ENCODE data around the gene DNAJC17. TPM values are rescaled to one million over a fixed set of nuclear protein-coding genes. Genes with fewer than 3 reads are reported as not detected.

DNAJC17 gene
- total RNA-seq, 1 experiment from 2014 or later, result 34.5 TPM

DNA sequence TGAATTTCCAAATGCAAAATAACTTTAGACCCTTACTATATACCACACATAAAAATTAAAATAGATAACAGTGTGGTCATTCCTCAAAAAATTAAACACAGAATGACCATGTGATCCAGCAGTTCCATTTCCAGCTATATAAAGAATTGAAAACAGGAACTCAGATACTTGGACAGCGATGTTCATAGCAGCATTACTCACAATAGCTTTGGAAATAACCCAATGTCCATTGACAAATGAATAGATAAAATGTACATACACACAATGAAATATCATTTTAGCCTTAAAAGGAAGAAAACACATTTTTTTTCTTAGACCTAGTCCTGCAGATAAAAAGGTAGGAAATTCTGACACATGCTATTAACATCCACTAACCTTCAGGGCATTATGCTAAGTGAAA, 85.6 kb downstream of the DNAJC17 start:
- CTCF ChIA-PET, result no interaction called here

DNA sequence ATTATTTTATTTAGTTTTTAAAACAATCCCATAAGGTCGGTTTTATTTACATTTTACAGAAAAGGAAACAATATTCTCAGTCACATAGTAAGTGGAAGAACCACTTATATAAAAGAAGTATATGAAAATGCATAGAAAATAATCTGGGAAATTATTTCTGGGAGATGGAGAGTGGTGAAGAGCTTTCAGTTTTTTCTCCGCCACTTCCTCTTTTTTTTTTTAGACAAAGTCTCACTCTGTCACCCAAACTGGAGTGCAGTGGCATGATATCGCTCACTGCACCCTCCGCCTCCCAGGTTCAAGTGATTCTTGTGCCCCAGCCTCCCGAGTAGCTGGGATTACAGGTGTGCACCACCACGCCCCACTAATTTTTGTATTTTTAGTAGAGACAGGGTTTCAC, 91.1 kb downstream of the DNAJC17 start:
- BruUV-seq (replicated peaks), result no TSS peak
- ChIA-PET CTCF (no interaction called here), POLR2A (ENCODE audit: low non-redundant PET) (no interaction called here)
- H3K4me1 ChIP-seq (ENCODE audit: insufficient read depth, low read length, poor library complexity, severe bottlenecking), result no peaks in the 10 kb centered on the region
- no peaks in the 10 kb centered on the region for H3K27me3 ChIP-seq (replicated peaks; ENCODE audit: insufficient read depth, low read depth, low read length, poor library complexity)
- H3K36me3 ChIP-seq (ENCODE audit: insufficient read depth, low read length, poor library complexity, severe bottlenecking), result peaks cover 69% of the 10 kb centered on the region
- DNase-seq (ENCODE audit: low spot score), result no peak
- no peak overlapping the region for H3K4me3 ChIP-seq (ENCODE audit: low read depth, low read length, poor library complexity, severe bottlenecking)
- intact Hi-C loops (cut with micrococcal nuclease; ENCODE audit: unreplicated experiment), result no loop called here
- H3K27ac ChIP-seq (ENCODE audit: low read depth, low read length, poor library complexity, severe bottlenecking), result no peak overlapping the region
- TF ChIP-seq CTCF (conservative IDR thresholded peaks at IDR 0.05; ENCODE audit: low read depth, low read length) (no peak), EZH2 (IDR thresholded peaks at IDR 0.05; ENCODE audit: borderline replicate concordance, low read depth, low read length, poor library complexity, severe bottlenecking) (no peak)
- no peaks in the 10 kb centered on the region for H3K9me3 ChIP-seq (ENCODE audit: low read depth, low read length, poor library complexity, severe bottlenecking)

More for the DNA sequence above, 85.6 kb downstream of the DNAJC17 start:
- H3K4me3 ChIP-seq (ENCODE audit: low read depth, low read length, poor library complexity, severe bottlenecking), result no peak overlapping the region
- no peaks in the 10 kb centered on the region for H3K27me3 ChIP-seq (replicated peaks; ENCODE audit: insufficient read depth, low read depth, low read length, poor library complexity)
- peaks cover 19% of the 10 kb centered on the region for H3K4me1 ChIP-seq (ENCODE audit: insufficient read depth, low read length, poor library complexity, severe bottlenecking)
- DNase-seq (ENCODE audit: low spot score), result no peak
- POLR2A ChIA-PET (ENCODE audit: low non-redundant PET), result no interaction called here
- peaks cover 49% of the 10 kb centered on the region for H3K36me3 ChIP-seq (ENCODE audit: insufficient read depth, low read length, poor library complexity, severe bottlenecking)
- H3K27ac ChIP-seq (ENCODE audit: low read depth, low read length, poor library complexity, severe bottlenecking), result no peak overlapping the region
- intact Hi-C loops (cut with micrococcal nuclease; ENCODE audit: unreplicated experiment), result no loop called here
- no peaks in the 10 kb centered on the region for H3K9me3 ChIP-seq (ENCODE audit: low read depth, low read length, poor library complexity, severe bottlenecking)
- no TSS peak for BruUV-seq (replicated peaks)
- TF ChIP-seq EZH2 (IDR thresholded peaks at IDR 0.05; ENCODE audit: borderline replicate concordance, low read depth, low read length, poor library complexity, severe bottlenecking), result no peak
- no peak for TF ChIP-seq CTCF (conservative IDR thresholded peaks at IDR 0.05; ENCODE audit: low read depth, low read length)

Other genes with a start within 250 kb of the DNAJC17 start
- 10.4 and 11.7 TPM in 2 replicates for gene CCDC32, start 242.4 kb downstream of the DNAJC17 start, total RNA-seq (2021)
- gene RPUSD2, start 238.2 kb downstream of the DNAJC17 start, total RNA-seq (2021), result 17.0 and 18.1 TPM in 2 replicates
- 36.7 and 40.3 TPM in 2 replicates for gene KNL1, start 213.2 kb downstream of the DNAJC17 start, total RNA-seq (2021)
- 44.8 and 51.1 TPM in 2 replicates for gene RAD51, start 112.3 kb downstream of the DNAJC17 start, total RNA-seq (2021)
- 50.8 and 50.9 TPM in 2 replicates for gene RMDN3, start 52.2 kb downstream of the DNAJC17 start, total RNA-seq (2021)
- 7.1 and 10.8 TPM in 2 replicates for gene GCHFR, start 43.4 kb downstream of the DNAJC17 start, total RNA-seq (2021)
- 0.33 and 0.62 TPM in 2 replicates for gene C15orf62, start 37.5 kb downstream of the DNAJC17 start, total RNA-seq (2021)
- 26.4 and 27.1 TPM in 2 replicates for gene ZFYVE19, start 384 bp downstream of the DNAJC17 start, total RNA-seq (2021)
- gene PPP1R14D, start 21.2 kb upstream of the DNAJC17 start, total RNA-seq (2021), result not detected in 2 replicates
- gene SPINT1, start 36.6 kb upstream of the DNAJC17 start, total RNA-seq (2021), result 1.9 and 3.3 TPM in 2 replicates
- gene RHOV, start 66.8 kb upstream of the DNAJC17 start, total RNA-seq (2021), result 1.6 TPM in 2 replicates
- 21.9 and 23.8 TPM in 2 replicates for gene VPS18, start 87.0 kb upstream of the DNAJC17 start, total RNA-seq (2021)
- gene DLL4, start 121.9 kb upstream of the DNAJC17 start, total RNA-seq (2021), result 0.11 and 0.15 TPM in 2 replicates
- gene CHAC1, start 146.0 kb upstream of the DNAJC17 start, total RNA-seq (2021), result 11.6 and 26.8 TPM in 2 replicates

All from A673 (cell line).